Endodermal cell (in vitro differentiated cells): ENCODE data around the gene BTN2A1. TPM values are rescaled to one million over a fixed set of nuclear protein-coding genes. Genes with fewer than 3 reads are reported as not detected.

Experiments used
- DNase-seq: peaks from one replicate; pipeline ENCODE4 v3.0.0-alpha.2; 2017
- H3K27ac ChIP-seq: 2 replicates; pipeline ENCODE4 v1.5.1; 2013; ENCODE audit warnings: mild to moderate bottlenecking, low read depth, low read length, moderate library complexity
- H3K27me3 ChIP-seq: 2 replicates; pipeline ENCODE4 v1.6.1; 2013; ENCODE audit warnings: mild to moderate bottlenecking, low read length, moderate library complexity; ENCODE audit not compliant: insufficient read depth, control insufficient read depth, poor library complexity, severe bottlenecking
- H3K36me3 ChIP-seq: 2 replicates; pipeline ENCODE4 v1.7.0; 2013; ENCODE audit warnings: mild to moderate bottlenecking, low read length, moderate library complexity; ENCODE audit not compliant: control insufficient read depth, insufficient read depth
- H3K4me1 ChIP-seq: one replicate; pipeline ENCODE4 v1.7.0; 2013; ENCODE audit warnings: low read length; ENCODE audit not compliant: control insufficient read depth, insufficient read depth
- H3K4me3 ChIP-seq: 2 replicates; pipeline ENCODE4 v1.5.1; 2013; ENCODE audit warnings: mild to moderate bottlenecking, low read length, moderate library complexity
- H3K9ac ChIP-seq: 2 replicates; pipeline ENCODE4 v1.6.1; 2013; ENCODE audit warnings: mild to moderate bottlenecking, low read length, moderate library complexity; ENCODE audit not compliant: poor library complexity, severe bottlenecking; ENCODE audit errors: extremely low read depth
- H3K9me3 ChIP-seq: 2 replicates; pipeline ENCODE4 v1.6.1; 2013; ENCODE audit warnings: mild to moderate bottlenecking, low read length, moderate library complexity; ENCODE audit not compliant: control insufficient read depth
- H3K27ac Mint-ChIP-seq: 2 replicates; pipeline ENCODE4 v1.8.0; 2020; ENCODE audit warnings: mixed read lengths
- H3K27me3 Mint-ChIP-seq: 2 replicates; pipeline ENCODE4 v1.8.0; 2021; ENCODE audit warnings: mild to moderate bottlenecking, mixed read lengths; ENCODE audit not compliant: insufficient read depth
- H3K36me3 Mint-ChIP-seq: 2 replicates; pipeline ENCODE4 v1.8.0; 2020; ENCODE audit warnings: low read depth, mixed read lengths
- H3K4me1 Mint-ChIP-seq: 2 replicates; pipeline ENCODE4 v1.8.0; 2020; ENCODE audit warnings: mixed read lengths
- H3K4me3 Mint-ChIP-seq: 2 replicates; pipeline ENCODE4 v1.8.0; 2020; ENCODE audit warnings: mild to moderate bottlenecking, moderate library complexity, mixed read lengths
- H3K9me3 Mint-ChIP-seq: 2 replicates; pipeline ENCODE4 v1.8.0; 2020; ENCODE audit warnings: mild to moderate bottlenecking, mixed read lengths
- WGBS, 2 experiments: methylation state at CpG; one replicate each; pipeline versions ENCODE4 v1.1.5 to v1.1.7; 2013; ENCODE audit warnings: missing lambda C conversion rate in 2 of 2, mixed read lengths in 1 of 2; ENCODE audit not compliant: insufficient coverage in 1 of 2, insufficient read length in 1 of 2; 5-methylcytosine and 5-hydroxymethylcytosine counted together
- total RNA-seq, 2 donors: library from RNA; stranded (reverse); fragmentation: NEBNext Ultra II Directional in 1 of 2; extraction: Animal tissue kit (Norgen Biotek cat#: 25700) in 1 of 2; gene quantifications; 2 replicates in 1 of 2; 3 replicates in 1 of 2; pipeline ENCODE4 v1.2.1, GENCODE V29; 2021
- TF ChIP-seq, protein P1 (sequence below): fragments of 200-600 bp; sonication (generic); conservative IDR thresholded peaks from 2 replicates; pipeline ENCODE4 v1.5.0; 2021; ENCODE audit warnings: antibody characterized with exemption, mild to moderate bottlenecking

Gene BTN2A1
- total RNA-seq, 2 donors from 2014 or later = 15.0 to 18.7 TPM

GRCh38 chr6:26452631-26453235 lies 5.0 kb upstream of the BTN2A1 start:
- Mint-ChIP-seq H3K27ac (no peak overlapping the region), H3K36me3 (no peaks in the 10 kb centered on the region), H3K9me3 (no peaks in the 10 kb centered on the region), H3K4me3 (no peak overlapping the region), H3K27me3 (peaks cover 12% of the 10 kb centered on the region), H3K4me1 (peaks cover 8% of the 10 kb centered on the region)
- Histone ChIP-seq H3K4me3 (no peak overlapping the region), H3K36me3 (no peaks in the 10 kb centered on the region), H3K9me3 (no peaks in the 10 kb centered on the region), H3K27me3 (peaks cover 8% of the 10 kb centered on the region), H3K4me1 (no peaks in the 10 kb centered on the region), H3K27ac (no peak overlapping the region), H3K9ac (no peak overlapping the region)
- DNase-seq = no peak
- WGBS, 2 experiments = 100% methylated on average over 1 of the region's 1 CpG; no CpG with 5 or more reads in 1 of the 2 experiments
- TF ChIP-seq, protein P1, sequence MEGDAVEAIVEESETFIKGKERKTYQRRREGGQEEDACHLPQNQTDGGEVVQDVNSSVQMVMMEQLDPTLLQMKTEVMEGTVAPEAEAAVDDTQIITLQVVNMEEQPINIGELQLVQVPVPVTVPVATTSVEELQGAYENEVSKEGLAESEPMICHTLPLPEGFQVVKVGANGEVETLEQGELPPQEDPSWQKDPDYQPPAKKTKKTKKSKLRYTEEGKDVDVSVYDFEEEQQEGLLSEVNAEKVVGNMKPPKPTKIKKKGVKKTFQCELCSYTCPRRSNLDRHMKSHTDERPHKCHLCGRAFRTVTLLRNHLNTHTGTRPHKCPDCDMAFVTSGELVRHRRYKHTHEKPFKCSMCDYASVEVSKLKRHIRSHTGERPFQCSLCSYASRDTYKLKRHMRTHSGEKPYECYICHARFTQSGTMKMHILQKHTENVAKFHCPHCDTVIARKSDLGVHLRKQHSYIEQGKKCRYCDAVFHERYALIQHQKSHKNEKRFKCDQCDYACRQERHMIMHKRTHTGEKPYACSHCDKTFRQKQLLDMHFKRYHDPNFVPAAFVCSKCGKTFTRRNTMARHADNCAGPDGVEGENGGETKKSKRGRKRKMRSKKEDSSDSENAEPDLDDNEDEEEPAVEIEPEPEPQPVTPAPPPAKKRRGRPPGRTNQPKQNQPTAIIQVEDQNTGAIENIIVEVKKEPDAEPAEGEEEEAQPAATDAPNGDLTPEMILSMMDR = no peak

DNA sequence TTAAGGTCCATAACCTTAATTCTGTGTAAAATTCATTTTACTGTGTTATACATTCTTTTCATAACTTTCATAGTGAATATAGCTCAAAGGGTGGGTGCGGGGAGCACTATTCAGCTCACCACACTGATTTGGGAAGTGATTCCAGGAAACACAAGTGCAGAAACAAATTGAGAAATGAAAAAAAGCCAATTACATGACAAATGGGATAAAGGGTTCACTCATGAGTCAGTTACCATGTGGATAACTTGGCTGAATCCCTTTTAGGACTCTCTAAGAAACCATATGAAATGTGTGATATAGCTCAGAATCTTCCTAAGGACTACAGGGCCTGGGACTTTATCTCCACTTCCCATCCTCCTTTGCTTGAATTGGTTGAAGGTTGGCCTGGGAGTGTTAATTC lies 3.1 kb upstream of the BTN2A1 start:
- Mint-ChIP-seq H3K9me3 (no peaks in the 10 kb centered on the region), H3K27ac (no peak overlapping the region), H3K4me3 (no peak overlapping the region), H3K36me3 (peaks cover 7% of the 10 kb centered on the region), H3K27me3 (peaks cover 9% of the 10 kb centered on the region), H3K4me1 (peaks cover 15% of the 10 kb centered on the region)
- Histone ChIP-seq H3K9me3 (no peaks in the 10 kb centered on the region), H3K4me3 (no peak overlapping the region), H3K9ac (no peak overlapping the region), H3K27ac (no peak overlapping the region), H3K4me1 (no peaks in the 10 kb centered on the region), H3K27me3 (peaks cover 8% of the 10 kb centered on the region), H3K36me3 (no peaks in the 10 kb centered on the region)
- DNase-seq = no peak
- 42 to 60% methylated on average over 1 of the region's 1 CpG for WGBS, 2 experiments
- TF ChIP-seq, protein P1 = no peak

GRCh38 chr6:26455357-26455970 lies 2.3 kb upstream of the BTN2A1 start:
- no peaks in the 10 kb centered on the region for H3K9me3 ChIP-seq
- Mint-ChIP-seq H3K27ac (no peak overlapping the region), H3K36me3 (peaks cover 15% of the 10 kb centered on the region), H3K4me1 (peaks cover 15% of the 10 kb centered on the region), H3K9me3 (no peaks in the 10 kb centered on the region), H3K27me3 (peaks cover 9% of the 10 kb centered on the region), H3K4me3 (no peak overlapping the region)
- TF ChIP-seq, protein P1 = no peak
- no peak overlapping the region for H3K27ac ChIP-seq
- peaks cover 8% of the 10 kb centered on the region for H3K27me3 ChIP-seq
- H3K4me3 ChIP-seq = no peak overlapping the region
- H3K9ac ChIP-seq = no peak overlapping the region
- WGBS, 2 experiments = 90 to 94% methylated on average over 3 of the region's 3 CpGs
- peaks cover 3% of the 10 kb centered on the region for H3K36me3 ChIP-seq
- H3K4me1 ChIP-seq = no peaks in the 10 kb centered on the region
- DNase-seq = no peak
